ENCODE data around the gene TSKU.

Gene TSKU

GRCh38 chr11:76830639-76831327 is 47.6 kb downstream of the TSKU start:
- DNase-seq: no peak

GRCh38 chr11:76831686-76832310 is 48.6 kb downstream of the TSKU start:
- no peak for DNase-seq

GRCh38 chr11:76832361-76832760 is 49.2 kb downstream of the TSKU start:
- DNase-seq: no peak

- no peak for DNase-seq
Observed at GRCh38 chr11:76834151-76834550, 51.0 kb downstream of the TSKU start.

GRCh38 chr11:76835036-76835435 is 51.9 kb downstream of the TSKU start:
- DNase-seq: no peak

GRCh38 chr11:76835928-76836612 is 52.9 kb downstream of the TSKU start:
- DNase-seq: no peak

- DNase-seq: no peak
Observed at GRCh38 chr11:76836613-76837291, 53.6 kb downstream of the TSKU start.

- DNase-seq: no peak
Observed at GRCh38 chr11:76837696-76838677, 54.8 kb downstream of the TSKU start.

GRCh38 chr11:76838678-76839068 is 55.5 kb downstream of the TSKU start:
- DNase-seq: no peak

- DNase-seq: no peak
Observed at GRCh38 chr11:76839311-76839710, 56.2 kb downstream of the TSKU start.

- DNase-seq: no peak
Observed at GRCh38 chr11:76841923-76842452, 58.8 kb downstream of the TSKU start.

GRCh38 chr11:76843907-76844306 is 60.8 kb downstream of the TSKU start:
- DNase-seq: no peak

- no peak for DNase-seq
Observed at GRCh38 chr11:76844511-76844910, 61.4 kb downstream of the TSKU start.

- DNase-seq: no peak
Observed at GRCh38 chr11:76845069-76845468, 61.9 kb downstream of the TSKU start.

- DNase-seq: no peak
Observed at GRCh38 chr11:76846441-76846840, 63.3 kb downstream of the TSKU start.

All from activated CD8-positive, alpha-beta memory T cell treated with anti-CD3 and anti-CD28 coated beads, Interleukin-2, amount 50 U/mL, for 48 hours (primary cell).